Measurements from ENCODE around the gene LRIT2. TPM values are rescaled to one million over a fixed set of nuclear protein-coding genes. Genes with fewer than 3 reads are reported as not detected.
A peak's percentile ranks its signal among the peaks of the same experiment; 100 is the strongest.

The LRIT2 gene
- total RNA-seq, 2 experiments from 2014 or later = not detected

DNA sequence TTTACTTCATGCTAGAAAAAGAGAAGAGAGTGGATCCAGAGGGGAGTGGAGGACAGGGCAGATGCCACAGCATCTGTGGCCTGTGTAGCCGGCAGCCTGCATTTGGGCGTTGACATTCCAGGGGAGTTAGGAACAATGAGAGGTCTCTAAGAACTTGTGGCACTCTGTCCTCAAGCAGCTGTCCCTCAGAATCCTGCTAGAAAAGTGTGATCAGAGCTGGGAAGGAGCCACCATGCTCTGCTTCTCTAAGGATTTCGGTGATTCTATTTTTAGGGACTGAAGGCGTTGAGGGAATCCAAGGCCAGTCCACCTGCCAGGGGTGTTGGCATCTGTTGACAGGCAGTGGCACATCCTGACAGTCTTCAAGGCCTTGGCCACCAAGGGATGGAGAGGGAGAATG lies 7.6 kb downstream of the LRIT2 start:
- H2AFZ ChIP-seq (ENCODE audit: low read length) = no peak overlapping the region
- no peak for DNase-seq (ENCODE audit: low spot score)
- H4K20me1 ChIP-seq (ENCODE audit: insufficient read depth, low read length) = no peaks in the 10 kb centered on the region
- no peaks in the 10 kb centered on the region for H3K4me1 ChIP-seq (ENCODE audit: insufficient read depth, low read length, poor library complexity, severe bottlenecking)
- ChIA-PET CTCF (ENCODE audit: unreplicated experiment) (no interaction called here), POLR2A (no interaction called here)
- no peak overlapping the region for H3K4me2 ChIP-seq (ENCODE audit: low read length)
- intact Hi-C loops (cut with micrococcal nuclease; ENCODE audit: unreplicated experiment) = no loop called here
- no peaks in the 10 kb centered on the region for H3K79me2 ChIP-seq (ENCODE audit: insufficient read depth, low read depth, low read length)
- no peaks in the 10 kb centered on the region for H3K9me2 ChIP-seq (ENCODE audit: insufficient read depth, low read length)
- H3K9me3 ChIP-seq (ENCODE audit: low read length) = no peaks in the 10 kb centered on the region
- TF ChIP-seq EZH2phosphoT487 (IDR thresholded peaks at IDR 0.05; ENCODE audit: borderline replicate concordance, low read depth, low read length) (no peak), CTCF (conservative IDR thresholded peaks at IDR 0.05; ENCODE audit: low read length) (no peak)
- H3K4me3 ChIP-seq (ENCODE audit: low read depth, low read length, poor library complexity, severe bottlenecking) = no peak overlapping the region
- BruUV-seq (replicated peaks) = no TSS peak
- no peaks in the 10 kb centered on the region for H3K36me3 ChIP-seq (ENCODE audit: insufficient read depth, low read length)
- H3K27ac ChIP-seq (ENCODE audit: low read depth, low read length, poor library complexity, severe bottlenecking) = no peak overlapping the region

- no peaks in the 10 kb centered on the region for H4K20me1 ChIP-seq (ENCODE audit: insufficient read depth, low read length)
- TF ChIP-seq CTCF (conservative IDR thresholded peaks at IDR 0.05; ENCODE audit: low read length) = no peak
- no peak for TF ChIP-seq EZH2phosphoT487 (IDR thresholded peaks at IDR 0.05; ENCODE audit: borderline replicate concordance, low read depth, low read length)
- CTCF ChIA-PET (ENCODE audit: unreplicated experiment) = no interaction called here
- H3K27ac ChIP-seq (ENCODE audit: low read depth, low read length, poor library complexity, severe bottlenecking) = no peak overlapping the region
- no peaks in the 10 kb centered on the region for H3K4me1 ChIP-seq (ENCODE audit: insufficient read depth, low read length, poor library complexity, severe bottlenecking)
- no peaks in the 10 kb centered on the region for H3K9me2 ChIP-seq (ENCODE audit: insufficient read depth, low read length)
- H3K79me2 ChIP-seq (ENCODE audit: insufficient read depth, low read depth, low read length) = no peaks in the 10 kb centered on the region
- BruUV-seq (replicated peaks) = no TSS peak
- no peaks in the 10 kb centered on the region for H3K36me3 ChIP-seq (ENCODE audit: insufficient read depth, low read length)
- H3K9me3 ChIP-seq (ENCODE audit: low read length) = no peaks in the 10 kb centered on the region
- POLR2A ChIA-PET = no interaction called here
- H3K4me3 ChIP-seq (ENCODE audit: low read depth, low read length, poor library complexity, severe bottlenecking) = no peak overlapping the region
- DNase-seq (ENCODE audit: low spot score) = no peak
- H2AFZ ChIP-seq (ENCODE audit: low read length) = no peak overlapping the region
- intact Hi-C loops (cut with micrococcal nuclease; ENCODE audit: unreplicated experiment) = no loop called here
- H3K4me2 ChIP-seq (ENCODE audit: low read length) = no peak overlapping the region
These were observed 8.5 kb downstream of the LRIT2 start for GRCh38 chr10:84216834-84217233.

- ChIA-PET POLR2A (no interaction called here), CTCF (ENCODE audit: unreplicated experiment) (interaction anchor here (0.6 kb wide), 1 partner anchor 10 kb away, joined by 3 read pairs; the partner anchor contains the start of gene LRIT2)
- peak; percentile 52 for DNase-seq (ENCODE audit: low spot score)
- no peaks in the 10 kb centered on the region for H3K4me1 ChIP-seq (ENCODE audit: insufficient read depth, low read length, poor library complexity, severe bottlenecking)
- no peaks in the 10 kb centered on the region for H3K79me2 ChIP-seq (ENCODE audit: insufficient read depth, low read depth, low read length)
- no peak overlapping the region for H2AFZ ChIP-seq (ENCODE audit: low read length)
- BruUV-seq (replicated peaks) = no TSS peak
- H3K9me3 ChIP-seq (ENCODE audit: low read length) = no peaks in the 10 kb centered on the region
- H3K4me3 ChIP-seq (ENCODE audit: low read depth, low read length, poor library complexity, severe bottlenecking) = no peak overlapping the region
- intact Hi-C loops (cut with micrococcal nuclease; ENCODE audit: unreplicated experiment) = no loop called here
- H4K20me1 ChIP-seq (ENCODE audit: insufficient read depth, low read length) = no peaks in the 10 kb centered on the region
- no peak overlapping the region for H3K27ac ChIP-seq (ENCODE audit: low read depth, low read length, poor library complexity, severe bottlenecking)
- H3K4me2 ChIP-seq (ENCODE audit: low read length) = no peak overlapping the region
- H3K36me3 ChIP-seq (ENCODE audit: insufficient read depth, low read length) = no peaks in the 10 kb centered on the region
- TF ChIP-seq EZH2phosphoT487 (IDR thresholded peaks at IDR 0.05; ENCODE audit: borderline replicate concordance, low read depth, low read length) = no peak
- TF ChIP-seq CTCF (conservative IDR thresholded peaks at IDR 0.05; ENCODE audit: low read length) = peak; percentile 71
- H3K9me2 ChIP-seq (ENCODE audit: insufficient read depth, low read length) = no peaks in the 10 kb centered on the region
These were observed 10.6 kb downstream of the LRIT2 start for GRCh38 chr10:84214612-84215235.
